ENCODE measurements around the gene CAMTA1. TPM values are rescaled to one million over a fixed set of nuclear protein-coding genes. Genes with fewer than 3 reads are reported as not detected.

CAMTA1 gene
- polyA plus RNA-seq, 1 of the 3 experiments (the other 2 are of a cell fraction): 63.1 TPM

- Histone ChIP-seq H3K4me1 (ENCODE audit: control insufficient read depth in 1 of 2, insufficient read depth in 2 of 2, low read depth in 1 of 2, low read length in 1 of 2) (peaks cover 0 to 8% of the 10 kb centered on the region in 2 experiments; a peak in 1 of 4 replicates), H3K9me2 (no peaks in the 10 kb centered on the region), H4K20me1 (ENCODE audit: insufficient read depth) (no peaks in the 10 kb centered on the region), H3K36me3 (replicated peaks in 1 of 2; ENCODE audit: control insufficient read depth in 1 of 2, insufficient read depth in 2 of 2, low read length in 1 of 2) (no peaks in the 10 kb centered on the region), H3K9ac (no peak overlapping the region), H3K4me2 (no peak overlapping the region), H3K27me3 (ENCODE audit: insufficient read depth) (no peaks in the 10 kb centered on the region), H2AFZ (ENCODE audit: low read depth) (no peak overlapping the region), H3K4me3 (ENCODE audit: low read depth in 2 of 2, low read length in 1 of 2) (no peak overlapping the region), H3K79me2 (ENCODE audit: insufficient read depth) (no peaks in the 10 kb centered on the region), H3K27ac (ENCODE audit: low read depth in 2 of 2, low read length in 1 of 2) (no peak overlapping the region), H3F3A (replicated peaks; ENCODE audit: insufficient read depth) (no peaks in the 10 kb centered on the region), H3K9me3 (no peaks in the 10 kb centered on the region)
- WGBS (ENCODE audit: low lambda C conversion rate): 28% methylated on average over 1 of the region's 1 CpG
- CTCF ChIA-PET: no interaction called here
- DNase-seq: no peak
- TF ChIP-seq JUND (IDR thresholded peaks at IDR 0.05) (no peak), FOXJ3 (CRISPR knock-in tag; IDR thresholded peaks at IDR 0.05) (no peak), USF2 (IDR thresholded peaks at IDR 0.05; ENCODE audit: borderline replicate concordance, low read depth, low read length) (no peak), EZH2phosphoT487 (IDR thresholded peaks at IDR 0.05; ENCODE audit: borderline replicate concordance, low read depth) (no peak), ELF1 (IDR thresholded peaks at IDR 0.05) (no peak), NFIC (IDR thresholded peaks at IDR 0.05; ENCODE audit: borderline replicate concordance) (no peak), ZBTB33 (IDR thresholded peaks at IDR 0.05; ENCODE audit: borderline replicate concordance, low read depth) (no peak), MEF2A (IDR thresholded peaks at IDR 0.05; ENCODE audit: borderline replicate concordance, low read depth) (no peak), RFX5 (IDR thresholded peaks at IDR 0.05; ENCODE audit: low read length) (no peak), RAD21 (IDR thresholded peaks at IDR 0.05; ENCODE audit: low read length) (no peak), SMC3 (IDR thresholded peaks at IDR 0.05; ENCODE audit: low read depth, low read length) (no peak), RXRA (IDR thresholded peaks at IDR 0.05; ENCODE audit: borderline replicate concordance, low read depth) (no peak), GATA2 (CRISPR knock-in tag; IDR thresholded peaks at IDR 0.05) (no peak), NRF1 (IDR thresholded peaks at IDR 0.05; ENCODE audit: low read depth, low read length) (no peak), IRF3 (IDR thresholded peaks at IDR 0.05; ENCODE audit: low read depth, low read length) (no peak), TEAD4 (IDR thresholded peaks at IDR 0.05; ENCODE audit: borderline replicate concordance, insufficient read depth) (no peak), GABPA (IDR thresholded peaks at IDR 0.05; ENCODE audit: low read depth) (no peak), RCOR1 (IDR thresholded peaks at IDR 0.05; ENCODE audit: low read length) (no peak)
- TF ChIP-seq, protein P1, sequence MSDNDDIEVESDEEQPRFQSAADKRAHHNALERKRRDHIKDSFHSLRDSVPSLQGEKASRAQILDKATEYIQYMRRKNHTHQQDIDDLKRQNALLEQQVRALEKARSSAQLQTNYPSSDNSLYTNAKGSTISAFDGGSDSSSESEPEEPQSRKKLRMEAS (IDR thresholded peaks at IDR 0.05; ENCODE audit: low read depth): no peak
- POLR2A ChIA-PET: no interaction called here
These were observed 385.9 kb downstream of the CAMTA1 start for GRCh38 chr1:7171168-7171567.
